Activated CD8-positive, alpha-beta memory T cell treated with anti-CD3 and anti-CD28 coated beads, Interleukin-2, amount 50 U/mL, for 48 hours (primary cell): Measurements from ENCODE around the gene ANTXR2.

Experiments used
- DNase-seq: peaks from one replicate; pipeline ENCODE4 v3.0.0-alpha.2; 2020

The ANTXR2 gene

GRCh38 chr4:79982601-79983322, 90.3 kb downstream of the ANTXR2 start:
- no peak for DNase-seq

DNA sequence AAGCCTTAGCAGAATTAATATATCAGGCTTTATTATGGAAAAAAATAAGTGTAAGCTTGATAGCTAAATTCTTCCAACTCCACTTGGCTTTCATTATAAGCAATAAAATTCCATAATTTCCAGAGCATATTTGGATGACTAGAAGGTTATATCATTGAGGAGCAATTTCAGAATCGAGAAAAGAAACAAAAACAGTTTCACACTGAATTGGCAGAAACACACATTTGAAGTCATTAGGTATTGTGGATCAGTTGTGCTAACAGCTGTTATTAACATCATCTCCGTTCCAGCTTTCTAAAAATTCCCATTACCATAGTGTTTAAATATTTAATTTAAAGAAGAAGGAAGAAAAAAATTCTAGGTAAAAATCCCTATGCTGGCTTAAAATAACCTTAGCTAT, 92.6 kb downstream of the ANTXR2 start:
- no peak for DNase-seq

GRCh38 chr4:79979785-79980437, 93.1 kb downstream of the ANTXR2 start:
- no peak for DNase-seq

- no peak for DNase-seq
Measured at GRCh38 chr4:79977131-79977840, 95.7 kb downstream of the ANTXR2 start.

DNA sequence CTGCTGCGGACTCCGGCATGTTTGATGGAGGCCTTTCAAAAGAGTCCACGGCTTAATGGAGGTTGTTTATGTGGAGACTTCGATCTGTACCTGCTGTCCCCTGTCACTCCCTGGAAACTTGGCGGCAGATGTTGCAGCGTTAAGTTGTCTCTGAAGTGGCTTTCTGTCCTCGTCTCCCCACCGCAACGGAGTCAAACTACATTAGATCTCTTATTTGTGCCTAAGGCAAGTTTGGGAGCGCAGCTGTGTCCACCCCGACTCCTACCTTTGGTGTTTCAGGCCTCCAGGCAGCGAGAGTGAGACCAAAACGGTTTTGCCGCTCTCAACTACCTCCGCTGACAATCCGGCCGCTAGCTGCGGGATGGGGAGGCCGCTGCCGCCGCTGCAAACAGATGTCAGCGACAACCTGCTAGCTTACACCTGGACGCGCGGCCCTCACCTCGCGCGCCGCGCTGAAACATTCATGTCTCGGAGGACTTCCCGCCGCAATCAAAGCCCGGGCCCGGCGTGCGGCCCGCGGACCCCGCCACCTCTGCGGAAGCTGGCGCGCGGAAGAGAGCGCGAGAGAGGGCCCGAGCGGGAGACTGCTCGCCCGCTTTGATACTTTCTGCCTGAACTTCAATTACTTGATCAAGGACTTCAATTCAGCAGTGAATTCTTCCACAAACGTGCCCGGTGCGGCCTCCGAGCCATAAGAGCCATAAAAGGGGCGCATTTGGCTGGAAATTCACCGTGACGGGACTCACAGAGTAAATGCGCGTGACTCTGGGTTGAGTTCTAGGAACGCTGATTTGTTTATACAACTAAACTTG, 108.4 kb downstream of the ANTXR2 start:
- no peak for DNase-seq

GRCh38 chr4:79964020-79964399, 109.0 kb downstream of the ANTXR2 start:
- DNase-seq: no peak

DNA sequence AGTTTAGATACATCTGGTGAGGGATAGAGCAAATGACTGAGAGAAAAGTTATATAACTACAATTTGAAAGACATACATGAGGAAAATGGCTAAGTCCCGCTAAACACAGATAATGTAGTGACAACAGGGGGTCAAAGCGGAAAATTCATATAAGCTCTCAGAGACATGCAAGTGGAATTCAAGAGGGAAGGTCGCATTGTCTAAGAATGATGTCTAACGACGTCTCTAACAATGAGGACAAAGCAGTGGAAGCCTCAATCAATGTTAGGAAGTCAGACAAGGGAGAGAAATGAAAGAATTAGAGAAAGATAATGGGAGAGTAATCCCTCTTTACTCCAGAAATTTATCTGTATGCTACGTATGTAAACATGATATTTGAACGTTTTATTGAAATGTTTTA, 113.4 kb downstream of the ANTXR2 start:
- DNase-seq: no peak

DNA sequence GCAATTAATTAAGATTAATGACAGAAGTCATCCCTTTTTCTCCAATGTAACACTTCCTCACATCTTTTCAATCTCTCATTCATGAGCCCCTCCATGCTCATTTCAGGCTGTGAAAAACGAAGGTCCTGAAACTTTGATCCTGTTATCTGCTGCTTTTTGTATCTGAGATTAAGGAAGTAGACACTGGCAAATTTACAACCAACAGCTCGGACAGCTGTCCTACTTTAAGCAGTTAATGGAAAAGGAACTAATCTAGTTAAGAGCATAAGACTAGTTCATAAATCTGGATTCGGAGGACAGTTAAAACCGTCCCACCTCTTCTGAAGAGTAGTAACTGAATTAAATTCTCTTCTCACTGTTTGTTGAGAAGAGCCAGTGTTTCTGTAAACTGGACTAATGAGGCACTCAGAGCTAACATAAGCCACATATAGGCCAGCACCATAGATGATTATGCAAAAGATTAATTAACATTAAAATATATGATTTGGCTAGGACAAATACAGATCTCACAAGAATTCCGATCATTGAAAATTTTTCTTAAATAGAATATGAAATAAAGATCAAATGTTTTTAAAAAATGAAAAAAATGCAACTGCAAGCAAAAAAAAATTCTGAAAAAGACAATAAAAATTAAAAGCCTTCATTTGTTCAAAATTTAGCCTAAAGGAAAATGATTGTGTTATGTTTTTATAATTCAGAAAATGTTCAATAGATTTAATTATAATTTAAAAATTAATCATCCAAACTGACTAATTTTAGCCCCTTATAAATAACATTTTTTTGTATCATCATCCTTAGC, 114.4 kb downstream of the ANTXR2 start:
- DNase-seq: no peak

GRCh38 chr4:79949178-79949577, 123.9 kb downstream of the ANTXR2 start:
- no peak for DNase-seq

DNA sequence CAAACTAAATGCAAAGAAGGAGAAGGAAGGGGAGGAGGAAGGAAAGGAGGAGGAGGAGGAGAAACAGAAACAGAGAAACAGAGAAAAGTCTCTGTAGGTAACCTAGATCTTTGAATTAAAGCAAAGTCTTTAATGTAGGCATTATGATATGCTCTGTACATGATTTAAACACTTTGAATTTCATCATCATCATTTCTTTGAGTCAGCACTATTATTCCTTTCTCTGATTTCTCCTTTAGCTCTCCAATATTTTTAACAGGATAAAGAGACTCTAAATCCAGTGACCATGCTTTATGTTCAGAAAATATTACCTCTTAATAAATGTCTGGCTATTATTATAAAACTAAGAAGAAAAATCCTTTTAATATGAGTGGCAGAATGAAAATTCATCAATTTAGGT, 124.3 kb downstream of the ANTXR2 start:
- no peak for DNase-seq

GRCh38 chr4:79948261-79948660, 124.8 kb downstream of the ANTXR2 start:
- no peak for DNase-seq

GRCh38 chr4:79947386-79947785, 125.6 kb downstream of the ANTXR2 start:
- DNase-seq: no peak

GRCh38 chr4:79935274-79935673, 137.8 kb downstream of the ANTXR2 start:
- no peak for DNase-seq

GRCh38 chr4:79934660-79935059, 138.4 kb downstream of the ANTXR2 start:
- no peak for DNase-seq

- DNase-seq: no peak
Measured at GRCh38 chr4:79927931-79928330, 145.1 kb downstream of the ANTXR2 start.

DNA sequence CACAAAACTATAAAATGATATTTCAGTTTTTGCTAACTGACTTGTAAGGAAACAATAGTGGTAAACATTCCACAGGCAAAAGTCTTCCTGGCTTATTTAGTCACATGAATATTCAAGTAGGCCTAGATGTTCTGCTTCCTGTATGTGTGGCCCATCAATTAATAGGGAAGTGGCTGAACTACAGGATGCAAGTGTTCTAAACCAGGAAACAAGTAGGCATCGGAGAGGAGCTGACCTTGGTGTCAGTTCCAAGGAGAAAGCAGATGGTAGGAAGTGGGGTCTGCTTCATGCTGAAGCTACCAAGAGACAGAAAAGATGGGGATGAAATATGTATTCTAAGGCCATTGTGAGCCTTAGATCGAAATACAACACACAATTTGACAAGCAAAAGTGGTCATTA, 149.7 kb downstream of the ANTXR2 start:
- no peak for DNase-seq

DNA sequence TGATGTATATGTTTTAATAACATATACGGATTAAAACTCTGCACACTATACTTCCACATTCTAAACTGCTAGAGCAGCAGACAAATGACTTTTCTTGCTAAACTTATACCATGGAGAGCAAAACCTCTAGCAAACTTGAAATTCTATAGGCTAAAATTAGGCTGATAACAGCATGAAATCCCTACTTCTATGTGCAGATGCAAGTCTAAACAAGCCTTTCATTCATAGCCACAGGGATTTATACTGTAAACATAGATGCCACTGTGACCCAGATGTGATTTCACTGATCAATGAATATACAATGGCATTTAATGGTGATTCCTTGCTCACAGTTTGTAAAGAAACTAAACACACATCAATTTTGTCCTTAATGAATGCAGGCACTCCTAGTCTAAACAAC, 151.0 kb downstream of the ANTXR2 start:
- no peak for DNase-seq

DNA sequence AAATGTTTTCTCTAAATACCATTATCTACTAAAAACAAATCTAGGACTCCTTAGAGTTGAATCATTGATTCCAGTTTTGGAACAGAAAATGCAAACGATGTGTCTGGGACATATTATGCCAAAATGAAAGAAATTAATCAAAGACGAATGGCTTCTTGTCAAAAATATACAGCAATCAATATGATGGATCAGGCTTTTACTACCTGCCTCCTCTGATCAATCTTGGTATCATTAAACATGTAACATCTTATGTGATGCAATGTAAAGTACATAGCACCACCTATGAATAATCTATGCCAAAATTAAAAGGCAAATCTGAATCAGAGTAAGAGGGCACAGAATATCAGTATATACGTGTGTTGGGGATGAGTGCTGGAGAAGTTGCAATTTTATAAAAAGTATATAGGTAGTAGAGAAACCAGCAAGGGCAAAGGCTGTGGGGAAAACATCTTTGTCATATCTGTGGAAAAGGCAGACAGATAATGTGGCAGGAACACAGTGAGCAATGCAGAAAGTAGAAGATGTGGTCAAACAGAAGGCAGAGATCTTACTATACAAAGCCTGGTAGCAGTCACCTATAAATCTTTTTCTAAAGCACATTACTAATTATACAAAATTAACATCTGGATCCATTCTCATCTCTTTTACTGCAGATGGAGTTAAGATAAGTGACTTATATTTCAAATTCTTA, 152.7 kb downstream of the ANTXR2 start:
- no peak for DNase-seq

DNA sequence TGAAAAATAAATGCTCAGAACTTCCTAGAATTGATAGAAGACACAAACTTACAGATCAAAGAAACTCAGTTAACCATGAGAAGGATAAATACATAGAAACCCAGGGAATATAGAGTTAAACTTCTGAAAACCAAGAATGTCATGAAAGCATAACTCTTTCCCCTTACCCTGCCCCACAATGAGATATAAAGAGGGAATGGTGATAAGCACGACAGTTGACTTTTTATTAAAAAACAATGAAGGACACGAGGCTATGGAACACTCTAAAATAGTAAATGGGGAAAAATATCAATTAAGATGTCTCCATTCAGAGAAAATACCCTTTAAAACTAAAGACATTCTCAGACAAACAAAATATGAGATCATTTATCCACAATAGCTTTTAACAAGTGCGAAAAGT, 154.7 kb downstream of the ANTXR2 start:
- no peak for DNase-seq

DNA sequence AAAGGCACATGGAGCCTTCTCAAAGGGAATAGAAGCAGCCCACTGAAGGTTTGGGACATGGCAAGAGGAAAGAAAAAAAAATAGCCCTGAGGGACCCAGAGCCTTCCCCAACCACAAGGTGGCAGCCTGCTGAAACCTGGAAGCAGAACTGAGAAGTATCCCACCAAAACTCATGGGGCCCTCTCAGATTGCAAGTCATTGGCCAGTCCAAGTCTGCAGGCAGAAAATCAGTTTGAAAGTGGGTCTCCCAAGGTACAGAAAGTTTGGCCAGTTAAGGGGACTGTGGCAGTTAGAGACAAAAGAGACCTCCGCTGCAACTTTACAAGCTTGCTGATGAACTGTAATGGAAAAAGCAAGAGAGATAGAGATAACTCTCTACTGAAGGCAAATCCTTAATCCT, 155.8 kb downstream of the ANTXR2 start:
- DNase-seq: peak; percentile 55

DNA sequence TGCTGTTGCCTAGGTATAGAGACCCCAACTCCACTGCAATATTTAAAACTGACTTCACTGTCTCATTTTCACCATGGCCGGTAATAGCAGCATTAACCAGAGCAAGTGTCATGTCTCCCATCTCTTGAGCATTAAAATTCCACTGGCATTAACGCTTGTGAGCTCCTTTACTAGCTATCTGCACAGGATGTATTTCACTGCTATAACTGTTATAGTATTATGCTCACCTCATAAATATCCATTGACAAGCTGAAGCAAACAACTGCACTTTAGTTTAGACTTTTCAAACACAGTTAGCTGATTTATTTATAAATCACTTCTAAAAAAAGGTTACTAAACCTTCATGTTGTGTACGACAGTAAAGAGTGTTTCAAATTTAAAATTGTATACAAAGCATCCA, 157.8 kb downstream of the ANTXR2 start:
- no peak for DNase-seq

- no peak for DNase-seq
Measured at GRCh38 chr4:79913581-79913980, 159.4 kb downstream of the ANTXR2 start.
